H1 (cell line): Measurements from ENCODE around the gene GLT8D1. TPM values are rescaled to one million over a fixed set of nuclear protein-coding genes. Genes with fewer than 3 reads are reported as not detected.

ENCODE experiments used
- CTCF ChIA-PET: fragments of 300-600 bp; sonication (Branson Sonifier 250); formaldehyde crosslinking; loops from one replicate; lab custom pipeline; 2021; ENCODE audit not compliant: partially characterized antibody; lab: Charles Lee
- POLR2A ChIA-PET: fragments of 300-600 bp; sonication (Branson Sonifier 250); formaldehyde crosslinking; loops from one replicate; lab custom pipeline; 2021; ENCODE audit warnings: inconsistent platforms; ENCODE audit not compliant: partially characterized antibody; lab: Charles Lee
- DNase-seq, 2 experiments: peaks; one replicate each; pipeline versions ENCODE4 v3.0.0 to v3.0.0-alpha.2; 2010 to 2022; ENCODE audit warnings: low spot score in 2 of 2, low read depth in 1 of 2, mixed read lengths in 1 of 2
- FAIRE-seq: peaks from 2 replicates; lab custom pipeline; 2011; peaks lifted over from hg19 to GRCh38; lab: Jason Lieb, UNC
- H2AFZ ChIP-seq: 2 replicates; pipeline ENCODE4 v1.8.1; 2012; ENCODE audit warnings: low read length, inconsistent platforms
- H2AK5ac ChIP-seq: 2 replicates; pipeline ENCODE4 v1.6.1; 2013; ENCODE audit warnings: low read depth, low read length
- H2BK120ac ChIP-seq: replicated peaks from 2 replicates; pipeline ENCODE3; 2013; ENCODE audit warnings: low read depth, low read length, inconsistent platforms
- H2BK12ac ChIP-seq: 2 replicates; pipeline ENCODE4 v1.6.1; 2013; ENCODE audit warnings: low read depth, low read length
- H2BK15ac ChIP-seq: 2 replicates; pipeline ENCODE4 v1.6.1; 2013; ENCODE audit warnings: low read length
- H2BK20ac ChIP-seq: 2 replicates; pipeline ENCODE4 v1.6.1; 2013; ENCODE audit warnings: low read length
- H2BK5ac ChIP-seq: 2 replicates; pipeline ENCODE4 v1.6.1; 2013; ENCODE audit warnings: low read depth, low read length
- H3K14ac ChIP-seq: 2 replicates; pipeline ENCODE4 v1.6.1; 2013; ENCODE audit warnings: inconsistent platforms; ENCODE audit not compliant: insufficient read length
- H3K18ac ChIP-seq: 2 replicates; pipeline ENCODE4 v1.6.1; 2013; ENCODE audit warnings: low read length; ENCODE audit errors: extremely low read depth
- H3K23ac ChIP-seq: 2 replicates; pipeline ENCODE4 v1.6.1; 2013; ENCODE audit warnings: inconsistent platforms; ENCODE audit not compliant: insufficient read length
- H3K23me2 ChIP-seq: 2 replicates; pipeline ENCODE4 v1.6.1; 2013; ENCODE audit warnings: low read depth, low read length
- H3K27ac ChIP-seq: 2 replicates; pipeline ENCODE4 v1.6.1; 2011; ENCODE audit warnings: low read depth, low read length, inconsistent platforms
- H3K27me3 ChIP-seq, 4 experiments: replicated peaks in 1 of 4; 1 replicate in 1 of 4; 2 replicates in 3 of 4; pipeline versions ENCODE4 v1.6.1 to v1.8.1; 2011 to 2013; ENCODE audit warnings: low read length in 3 of 4, mild to moderate bottlenecking in 3 of 4, inconsistent platforms in 2 of 4, mixed read lengths in 2 of 4, moderate library complexity in 1 of 4; ENCODE audit not compliant: control insufficient read depth in 3 of 4, insufficient read depth in 3 of 4; ENCODE audit errors: extremely low read depth in 1 of 4
- H3K36me3 ChIP-seq, 4 experiments: 2 replicates each; pipeline versions ENCODE4 v1.6.1 to v1.8.1; 2011 to 2013; ENCODE audit warnings: mild to moderate bottlenecking in 4 of 4, low read length in 3 of 4, moderate library complexity in 2 of 4, control low read depth in 1 of 4, inconsistent platforms in 1 of 4; ENCODE audit not compliant: insufficient read depth in 4 of 4, control insufficient read depth in 2 of 4
- H3K4ac ChIP-seq: replicated peaks from 2 replicates; pipeline ENCODE3; 2013; ENCODE audit warnings: low read length, low read depth, mixed read lengths, inconsistent platforms; ENCODE audit not compliant: insufficient read length
- H3K4me1 ChIP-seq, 4 experiments: replicated peaks in 1 of 4; 1 replicate in 1 of 4; 2 replicates in 3 of 4; pipeline versions ENCODE4 v1.6.1 to v1.8.1; 2011 to 2013; ENCODE audit warnings: low read length in 3 of 4, inconsistent platforms in 2 of 4, mixed read lengths in 1 of 4; ENCODE audit not compliant: insufficient read depth in 4 of 4, control insufficient read depth in 3 of 4
- H3K4me2 ChIP-seq, 2 experiments: 2 replicates each; pipeline versions ENCODE4 v1.6.1 to v1.8.1; 2011 to 2013; ENCODE audit warnings: low read depth in 2 of 2, low read length in 2 of 2, control low read depth in 1 of 2, inconsistent platforms in 1 of 2, mild to moderate bottlenecking in 1 of 2; ENCODE audit not compliant: insufficient read depth in 1 of 2
- H3K4me3 ChIP-seq, 4 experiments: fragments of 200-600, 300-600 bp in 1 of 4; sonication (generic), shearing (Covaris generic), sonication (Bioruptor Twin) in 1 of 4; 2 replicates each; pipeline versions ENCODE4 v1.5.1 to v1.8.1; 2011 to 2016; ENCODE audit warnings: low read length in 4 of 4, low read depth in 3 of 4, control low read depth in 2 of 4, inconsistent platforms in 2 of 4, mild to moderate bottlenecking in 2 of 4, mixed read lengths in 1 of 4, moderate library complexity in 1 of 4; ENCODE audit not compliant: insufficient read depth in 2 of 4; ENCODE audit errors: extremely low read depth in 1 of 4
- H3K56ac ChIP-seq: replicated peaks from 2 replicates; pipeline ENCODE3; 2013; ENCODE audit warnings: low read depth, mild to moderate bottlenecking, mixed read lengths, low read length, inconsistent platforms; ENCODE audit not compliant: insufficient read length
- H3K79me1 ChIP-seq: 2 replicates; pipeline ENCODE4 v1.6.1; 2013; ENCODE audit warnings: low read depth, low read length, control low read depth
- H3K79me2 ChIP-seq, 2 experiments: 2 replicates each; pipeline versions ENCODE4 v1.6.1 to v1.8.1; 2012 to 2013; ENCODE audit warnings: low read length in 2 of 2, mild to moderate bottlenecking in 2 of 2, inconsistent platforms in 1 of 2; ENCODE audit not compliant: insufficient read depth in 2 of 2, control insufficient read depth in 1 of 2
- H3K9ac ChIP-seq, 4 experiments: replicated peaks in 1 of 4; 1 replicate in 1 of 4; 2 replicates in 3 of 4; pipeline versions ENCODE4 v1.6.1 to v1.8.1; 2011 to 2013; ENCODE audit warnings: low read depth in 3 of 4, low read length in 3 of 4, control low read depth in 2 of 4, mild to moderate bottlenecking in 2 of 4, moderate library complexity in 2 of 4, inconsistent platforms in 1 of 4; ENCODE audit errors: extremely low read depth in 1 of 4
- H3K9me3 ChIP-seq, 2 experiments: 2 replicates each; pipeline versions ENCODE4 v1.6.1 to v1.8.1; 2012 to 2013; ENCODE audit warnings: mild to moderate bottlenecking in 2 of 2, moderate library complexity in 2 of 2, control low read depth in 1 of 2, inconsistent platforms in 1 of 2, low read depth in 1 of 2, low read length in 1 of 2, mixed read lengths in 1 of 2; ENCODE audit not compliant: insufficient read depth in 2 of 2
- H4K20me1 ChIP-seq, 2 experiments: replicated peaks in 1 of 2; 2 replicates each; pipeline versions ENCODE3 to v1.8.1; 2011 to 2013; ENCODE audit warnings: inconsistent platforms in 2 of 2, low read length in 2 of 2, mild to moderate bottlenecking in 1 of 2; ENCODE audit not compliant: insufficient read depth in 2 of 2, control insufficient read depth in 1 of 2
- H4K5ac ChIP-seq: 2 replicates; pipeline ENCODE4 v1.6.1; 2013; ENCODE audit warnings: low read length, low read depth, mixed read lengths, inconsistent platforms; ENCODE audit not compliant: insufficient read length
- H4K8ac ChIP-seq: 2 replicates; pipeline ENCODE4 v1.8.0; 2013; ENCODE audit warnings: mild to moderate bottlenecking, moderate library complexity, low read length, inconsistent platforms; ENCODE audit not compliant: insufficient read depth; ENCODE audit errors: extremely low read depth
- H4K91ac ChIP-seq: replicated peaks from 2 replicates; pipeline ENCODE3; 2013; ENCODE audit warnings: low read length, mixed read lengths, inconsistent platforms; ENCODE audit not compliant: insufficient read length
- ATF3 ChIP-seq: IDR thresholded peaks from 2 replicates; pipeline ENCODE4 v1.6.1; 2011; ENCODE audit warnings: low read depth, mild to moderate bottlenecking, low read length; ENCODE audit not compliant: insufficient read depth
- KDM4A ChIP-seq: IDR thresholded peaks from one replicate; pipeline ENCODE4 v1.7.1; 2012; ENCODE audit warnings: low read depth, mild to moderate bottlenecking, moderate library complexity, low read length, inconsistent platforms; ENCODE audit not compliant: severe bottlenecking
- SIX5 ChIP-seq: IDR thresholded peaks from 2 replicates; pipeline ENCODE4 v1.6.1; 2011; ENCODE audit warnings: mild to moderate bottlenecking, low read depth, low read length
- polyA plus RNA-seq, 7 experiments: library from polyadenylated mRNA; depleted of rRNA in 3 of 7; stranded (reverse) in 5 of 7; unstranded in 2 of 7; fragments of >200 nt in 5 of 7; fragments of 200-250 nt in 2 of 7; gene quantifications; 1 replicate in 5 of 7; 2 replicates in 1 of 7; 4 replicates in 1 of 7; pipeline versions ENCODE4 v1.2.1 to v1.2.3, GENCODE V29; 2011 to 2013; ENCODE audit warnings: missing spikeins in 2 of 7, mixed read lengths in 2 of 7
- total RNA-seq: library from RNA; stranded (reverse); fragmentation: NEBNext Ultra II Directional; extraction: Animal tissue kit (Norgen Biotek cat#: 25700); gene quantifications from 2 replicates; pipeline ENCODE4 v1.2.1, GENCODE V29; 2021

GLT8D1 gene
- total and polyA plus RNA-seq, 2 of the 8 experiments (the other 6 are each of a cell fraction or from before 2014, with no cell fraction given): 29.0 to 33.6 TPM

- no peak overlapping the region for H3K4me2 ChIP-seq
- no peak overlapping the region for H3K14ac ChIP-seq
- no peaks in the 10 kb centered on the region; the same call in 1 of the 2 replicates for H3K79me1 ChIP-seq
- no peak overlapping the region for H2BK12ac ChIP-seq
- no peak overlapping the region for H3K56ac ChIP-seq
- no peak for TF ChIP-seq KDM4A
- no peak for TF ChIP-seq ATF3
- TF ChIP-seq SIX5: no peak
- no peak overlapping the region for H3K23ac ChIP-seq
- ChIA-PET CTCF (interaction anchor here (0.6 kb wide), 1 partner anchor 629 kb away, joined by 3 read pairs; no protein-coding TSS in a partner anchor), POLR2A (interaction anchor here (8.9 kb wide), 1 partner anchor 27 kb away, joined by 106 read pairs; the partner anchor contains the start of genes GNL3 and PBRM1)
- FAIRE-seq (no peak), DNase-seq (no peak)
- no peak overlapping the region for H2BK20ac ChIP-seq
- no peak overlapping the region for H2BK15ac ChIP-seq
- no peak overlapping the region for H3K4me3 ChIP-seq
- peaks cover 0 to 2% of the 10 kb centered on the region in 2 experiments for H4K20me1 ChIP-seq
- H4K91ac ChIP-seq: no peak overlapping the region
- H3K18ac ChIP-seq: no peak overlapping the region
- no peak overlapping the region for H3K9ac ChIP-seq
- H2AK5ac ChIP-seq: no peak overlapping the region
- no peak overlapping the region for H2BK5ac ChIP-seq
- no peaks in the 10 kb centered on the region; a peak in 1 of 8 replicates for H3K36me3 ChIP-seq
- no peak overlapping the region for H4K5ac ChIP-seq
- no peak overlapping the region for H3K4ac ChIP-seq
- H3K4me1 ChIP-seq: peaks cover 0 to 5% (median 2%) of the 10 kb centered on the region in 4 experiments; a peak in 4 of 7 replicates
- no peak overlapping the region for H3K27ac ChIP-seq
- H4K8ac ChIP-seq: no peak overlapping the region
- H3K9me3 ChIP-seq: no peaks in the 10 kb centered on the region
- peaks cover 2% of the 10 kb centered on the region; the same call in 1 of the 2 replicates for H3K23me2 ChIP-seq
- no peak overlapping the region for H2BK120ac ChIP-seq
- no peaks in the 10 kb centered on the region for H3K27me3 ChIP-seq
- no peaks in the 10 kb centered on the region for H3K79me2 ChIP-seq
- H2AFZ ChIP-seq: no peak overlapping the region
Observed at GRCh38 chr3:52719618-52720017, 14.0 kb upstream of the GLT8D1 start.
